ENCODE measurements around the gene NANOS2. TPM values are rescaled to one million over a fixed set of nuclear protein-coding genes. Genes with fewer than 3 reads are reported as not detected.
A peak's percentile ranks its signal among the peaks of the same experiment; 100 is the strongest.

The NANOS2 gene
- total and polyA plus RNA-seq, 2 of the 13 experiments (the other 11 are each of a cell fraction or from before 2014, with no cell fraction given) = not detected

DNA sequence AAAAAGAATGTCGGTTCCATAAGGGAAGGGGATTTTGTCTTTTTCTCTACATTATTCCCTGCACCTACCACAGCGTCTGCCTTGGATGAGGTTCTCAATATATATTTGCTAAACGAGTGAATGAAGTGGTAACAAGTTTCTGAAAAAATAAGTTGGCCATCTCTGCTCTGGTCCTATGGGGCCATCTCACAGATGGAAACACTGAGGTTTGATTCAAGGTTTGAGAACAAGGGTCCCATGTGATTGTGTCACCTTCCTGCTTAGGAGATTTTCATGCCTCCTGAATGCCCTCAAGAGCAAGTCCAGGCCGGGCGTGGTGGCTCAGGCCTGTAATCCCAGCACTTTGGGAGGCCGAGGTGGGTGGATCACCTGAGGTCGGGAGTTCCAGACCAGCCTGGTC, 15.3 kb downstream of the NANOS2 start:
- ATAC-seq (no peak), DNase-seq (ENCODE audit: low spot score) (no peak), FAIRE-seq (no peak)
- Histone ChIP-seq H3K27ac (ENCODE audit: extremely low read length, insufficient read depth, low read length) (no peak overlapping the region), H3K36me3 (replicated peaks in 1 of 2; ENCODE audit: control insufficient read depth in 1 of 2, insufficient read depth in 2 of 2, low read length in 2 of 2) (peaks cover 1 to 13% of the 10 kb centered on the region in 2 experiments; a peak in 3 of 5 replicates), H3K4me1 (ENCODE audit: insufficient read depth, low read length) (peaks cover 60% of the 10 kb centered on the region), H3K4me2 (ENCODE audit: low read depth, low read length) (no peak overlapping the region), H3K4me3 (replicated peaks in 1 of 3; ENCODE audit: insufficient read depth in 1 of 3, low read depth in 2 of 3, low read length in 3 of 3) (no peak overlapping the region), H3K9ac (ENCODE audit: insufficient read depth, low read depth, low read length) (no peak overlapping the region), H3K9me3 (ENCODE audit: low read length) (no peaks in the 10 kb centered on the region), H3K27me3 (ENCODE audit: control insufficient read depth in 1 of 2, insufficient read depth in 2 of 2, low read length in 2 of 2) (no peaks in the 10 kb centered on the region), H2AFZ (ENCODE audit: low read length) (no peak overlapping the region), H3K79me2 (ENCODE audit: insufficient read depth, low read length) (peaks cover 20% of the 10 kb centered on the region), H4K20me1 (ENCODE audit: insufficient read depth, low read length) (no peaks in the 10 kb centered on the region)
- TF ChIP-seq ZNF629 (CRISPR knock-in tag; conservative IDR thresholded peaks at IDR 0.05) (peak; percentile 89), U2AF2 (IDR thresholded peaks at IDR 0.05; ENCODE audit: low read depth, low read length) (no peak), NPAS2 (CRISPR knock-in tag; IDR thresholded peaks at IDR 0.05; ENCODE audit: borderline replicate concordance) (no peak)
- TF ChIP-seq, protein P1, sequence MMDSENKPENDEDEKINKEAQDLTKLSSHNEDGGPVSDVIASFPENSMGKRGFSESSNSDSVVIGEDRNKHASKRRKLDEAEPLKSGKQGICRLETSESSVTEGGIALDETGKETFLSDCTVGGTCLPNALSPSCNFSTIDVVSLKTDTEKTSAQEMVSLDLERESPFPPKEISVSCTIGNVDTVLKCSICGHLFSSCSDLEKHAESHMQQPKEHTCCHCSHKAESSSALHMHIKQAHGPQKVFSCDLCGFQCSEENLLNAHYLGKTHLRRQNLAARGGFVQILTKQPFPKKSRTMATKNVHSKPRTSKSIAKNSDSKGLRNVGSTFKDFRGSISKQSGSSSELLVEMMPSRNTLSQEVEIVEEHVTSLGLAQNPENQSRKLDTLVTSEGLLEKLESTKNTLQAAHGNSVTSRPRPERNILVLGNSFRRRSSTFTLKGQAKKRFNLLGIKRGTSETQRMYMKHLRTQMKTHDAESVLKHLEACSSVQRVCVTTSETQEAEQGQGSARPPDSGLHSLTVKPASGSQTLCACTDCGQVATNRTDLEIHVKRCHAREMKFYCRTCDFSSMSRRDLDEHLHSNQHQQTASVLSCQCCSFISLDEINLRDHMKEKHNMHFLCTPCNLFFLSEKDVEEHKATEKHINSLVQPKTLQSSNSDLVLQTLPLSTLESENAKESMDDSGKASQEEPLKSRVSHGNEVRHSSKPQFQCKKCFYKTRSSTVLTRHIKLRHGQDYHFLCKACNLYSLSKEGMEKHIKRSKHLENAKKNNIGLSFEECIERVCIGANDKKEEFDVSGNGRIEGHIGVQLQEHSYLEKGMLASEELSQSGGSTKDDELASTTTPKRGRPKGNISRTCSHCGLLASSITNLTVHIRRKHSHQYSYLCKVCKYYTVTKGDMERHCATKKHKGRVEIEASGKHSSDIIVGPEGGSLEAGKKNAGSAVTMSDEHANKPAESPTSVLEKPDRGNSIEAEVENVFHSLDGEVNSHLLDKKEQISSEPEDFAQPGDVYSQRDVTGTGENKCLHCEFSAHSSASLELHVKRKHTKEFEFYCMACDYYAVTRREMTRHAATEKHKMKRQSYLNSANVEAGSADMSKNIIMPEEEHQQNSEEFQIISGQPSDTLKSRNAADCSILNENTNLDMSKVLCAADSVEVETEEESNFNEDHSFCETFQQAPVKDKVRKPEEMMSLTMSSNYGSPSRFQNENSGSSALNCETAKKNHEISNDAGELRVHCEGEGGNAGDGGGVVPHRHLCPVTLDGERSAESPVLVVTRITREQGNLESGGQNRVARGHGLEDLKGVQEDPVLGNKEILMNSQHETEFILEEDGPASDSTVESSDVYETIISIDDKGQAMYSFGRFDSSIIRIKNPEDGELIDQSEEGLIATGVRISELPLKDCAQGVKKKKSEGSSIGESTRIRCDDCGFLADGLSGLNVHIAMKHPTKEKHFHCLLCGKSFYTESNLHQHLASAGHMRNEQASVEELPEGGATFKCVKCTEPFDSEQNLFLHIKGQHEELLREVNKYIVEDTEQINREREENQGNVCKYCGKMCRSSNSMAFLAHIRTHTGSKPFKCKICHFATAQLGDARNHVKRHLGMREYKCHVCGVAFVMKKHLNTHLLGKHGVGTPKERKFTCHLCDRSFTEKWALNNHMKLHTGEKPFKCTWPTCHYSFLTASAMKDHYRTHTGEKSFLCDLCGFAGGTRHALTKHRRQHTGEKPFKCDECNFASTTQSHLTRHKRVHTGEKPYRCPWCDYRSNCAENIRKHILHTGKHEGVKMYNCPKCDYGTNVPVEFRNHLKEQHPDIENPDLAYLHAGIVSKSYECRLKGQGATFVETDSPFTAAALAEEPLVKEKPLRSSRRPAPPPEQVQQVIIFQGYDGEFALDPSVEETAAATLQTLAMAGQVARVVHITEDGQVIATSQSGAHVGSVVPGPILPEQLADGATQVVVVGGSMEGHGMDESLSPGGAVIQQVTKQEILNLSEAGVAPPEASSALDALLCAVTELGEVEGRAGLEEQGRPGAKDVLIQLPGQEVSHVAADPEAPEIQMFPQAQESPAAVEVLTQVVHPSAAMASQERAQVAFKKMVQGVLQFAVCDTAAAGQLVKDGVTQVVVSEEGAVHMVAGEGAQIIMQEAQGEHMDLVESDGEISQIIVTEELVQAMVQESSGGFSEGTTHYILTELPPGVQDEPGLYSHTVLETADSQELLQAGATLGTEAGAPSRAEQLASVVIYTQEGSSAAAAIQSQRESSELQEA (CRISPR knock-in tag; IDR thresholded peaks at IDR 0.05; ENCODE audit: not compliant biosample characterization) = no peak
- TF ChIP-seq, protein P2, sequence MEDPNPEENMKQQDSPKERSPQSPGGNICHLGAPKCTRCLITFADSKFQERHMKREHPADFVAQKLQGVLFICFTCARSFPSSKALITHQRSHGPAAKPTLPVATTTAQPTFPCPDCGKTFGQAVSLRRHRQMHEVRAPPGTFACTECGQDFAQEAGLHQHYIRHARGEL (CRISPR knock-in tag; IDR thresholded peaks at IDR 0.05) = no peak
- TF ChIP-seq, protein P3, sequence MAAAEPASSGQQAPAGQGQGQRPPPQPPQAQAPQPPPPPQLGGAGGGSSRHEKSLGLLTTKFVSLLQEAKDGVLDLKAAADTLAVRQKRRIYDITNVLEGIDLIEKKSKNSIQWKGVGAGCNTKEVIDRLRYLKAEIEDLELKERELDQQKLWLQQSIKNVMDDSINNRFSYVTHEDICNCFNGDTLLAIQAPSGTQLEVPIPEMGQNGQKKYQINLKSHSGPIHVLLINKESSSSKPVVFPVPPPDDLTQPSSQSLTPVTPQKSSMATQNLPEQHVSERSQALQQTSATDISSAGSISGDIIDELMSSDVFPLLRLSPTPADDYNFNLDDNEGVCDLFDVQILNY (CRISPR knock-in tag; conservative IDR thresholded peaks at IDR 0.05) = no peak
- WGBS (ENCODE audit: low lambda C conversion rate) = over 99% methylated on average over 7 of the region's 7 CpGs
- in situ Hi-C loops (cut with HindIII; ENCODE audit: extremely low pct_ligation_motif_present, low pct_unique_long_range_greater_than_20kb) = no loop called here
- no TSS peak for BruUV-seq (replicated peaks)
- POLR2A ChIA-PET = no interaction called here
- intact Hi-C loops (cut with micrococcal nuclease; ENCODE audit: unreplicated experiment) = no loop called here
- CTCF ChIA-PET (ENCODE audit: low intra/inter-chr PET ratio, low total read pairs) = no interaction called here

Data from HepG2 (cell line).